Measurements from ENCODE around the gene ZBTB20.

ZBTB20 gene

GRCh38 chr3:114712728-114713492, 434.2 kb downstream of the ZBTB20 start:
- H3K27me3 Mint-ChIP-seq (ENCODE audit: low read depth), result no peaks in the 10 kb centered on the region
- no peaks in the 10 kb centered on the region for H3K4me1 Mint-ChIP-seq (ENCODE audit: low read depth)
- H3K4me3 Mint-ChIP-seq, result no peak overlapping the region
- no peaks in the 10 kb centered on the region for H3K9me3 Mint-ChIP-seq
- H3K27ac Mint-ChIP-seq, result no peak overlapping the region
- no peaks in the 10 kb centered on the region for H3K36me3 Mint-ChIP-seq (ENCODE audit: low read depth)

- no peaks in the 10 kb centered on the region for H3K4me1 Mint-ChIP-seq (ENCODE audit: low read depth)
These were observed 435.7 kb downstream of the ZBTB20 start for GRCh38 chr3:114711321-114711886.

GRCh38 chr3:114709102-114709501, 438.0 kb downstream of the ZBTB20 start:
- Mint-ChIP-seq H3K4me3 (no peak overlapping the region), H3K36me3 (ENCODE audit: low read depth) (no peaks in the 10 kb centered on the region), H3K9me3 (no peaks in the 10 kb centered on the region), H3K27me3 (ENCODE audit: low read depth) (no peaks in the 10 kb centered on the region), H3K4me1 (ENCODE audit: low read depth) (no peaks in the 10 kb centered on the region), H3K27ac (no peak overlapping the region)

More at GRCh38 chr3:114711321-114711886, 435.7 kb downstream of the ZBTB20 start:
- Mint-ChIP-seq H3K27me3 (ENCODE audit: low read depth) (no peaks in the 10 kb centered on the region), H3K9me3 (no peaks in the 10 kb centered on the region), H3K27ac (no peak overlapping the region), H3K36me3 (ENCODE audit: low read depth) (no peaks in the 10 kb centered on the region), H3K4me3 (no peak overlapping the region)

GRCh38 chr3:114707252-114707860, 439.7 kb downstream of the ZBTB20 start:
- Mint-ChIP-seq H3K27ac (no peak overlapping the region), H3K4me3 (no peak overlapping the region), H3K36me3 (ENCODE audit: low read depth) (no peaks in the 10 kb centered on the region), H3K4me1 (ENCODE audit: low read depth) (no peaks in the 10 kb centered on the region), H3K27me3 (ENCODE audit: low read depth) (no peaks in the 10 kb centered on the region), H3K9me3 (no peaks in the 10 kb centered on the region)

GRCh38 chr3:114706591-114707232, 440.4 kb downstream of the ZBTB20 start:
- Mint-ChIP-seq H3K4me3 (no peak overlapping the region), H3K4me1 (ENCODE audit: low read depth) (no peaks in the 10 kb centered on the region), H3K27ac (no peak overlapping the region), H3K9me3 (no peaks in the 10 kb centered on the region), H3K36me3 (ENCODE audit: low read depth) (no peaks in the 10 kb centered on the region), H3K27me3 (ENCODE audit: low read depth) (no peaks in the 10 kb centered on the region)

GRCh38 chr3:114700637-114701234, 446.4 kb downstream of the ZBTB20 start:
- Mint-ChIP-seq H3K36me3 (ENCODE audit: low read depth) (no peaks in the 10 kb centered on the region), H3K4me1 (ENCODE audit: low read depth) (no peaks in the 10 kb centered on the region), H3K27ac (no peak overlapping the region), H3K27me3 (ENCODE audit: low read depth) (no peaks in the 10 kb centered on the region), H3K4me3 (no peak overlapping the region), H3K9me3 (no peaks in the 10 kb centered on the region)

GRCh38 chr3:114698146-114699105, 448.7 kb downstream of the ZBTB20 start:
- no peaks in the 10 kb centered on the region for H3K4me1 Mint-ChIP-seq (ENCODE audit: low read depth)
- no peak overlapping the region for H3K27ac Mint-ChIP-seq
- H3K4me3 Mint-ChIP-seq, result no peak overlapping the region
- no peaks in the 10 kb centered on the region for H3K27me3 Mint-ChIP-seq (ENCODE audit: low read depth)
- no peaks in the 10 kb centered on the region for H3K36me3 Mint-ChIP-seq (ENCODE audit: low read depth)
- no peaks in the 10 kb centered on the region for H3K9me3 Mint-ChIP-seq

- Mint-ChIP-seq H3K9me3 (no peaks in the 10 kb centered on the region), H3K36me3 (ENCODE audit: low read depth) (no peaks in the 10 kb centered on the region), H3K4me3 (no peak overlapping the region), H3K27me3 (ENCODE audit: low read depth) (no peaks in the 10 kb centered on the region), H3K27ac (no peak overlapping the region), H3K4me1 (ENCODE audit: low read depth) (no peaks in the 10 kb centered on the region)
These were observed 449.7 kb downstream of the ZBTB20 start for GRCh38 chr3:114697401-114697800.

GRCh38 chr3:114694251-114694650, 452.8 kb downstream of the ZBTB20 start:
- Mint-ChIP-seq H3K27me3 (ENCODE audit: low read depth) (no peaks in the 10 kb centered on the region), H3K4me1 (ENCODE audit: low read depth) (peaks cover 4% of the 10 kb centered on the region), H3K9me3 (no peaks in the 10 kb centered on the region), H3K36me3 (ENCODE audit: low read depth) (no peaks in the 10 kb centered on the region), H3K27ac (no peak overlapping the region), H3K4me3 (no peak overlapping the region)

GRCh38 chr3:114691871-114692270, 455.2 kb downstream of the ZBTB20 start:
- no peaks in the 10 kb centered on the region for H3K27me3 Mint-ChIP-seq (ENCODE audit: low read depth)
- H3K36me3 Mint-ChIP-seq (ENCODE audit: low read depth), result no peaks in the 10 kb centered on the region
- H3K9me3 Mint-ChIP-seq, result no peaks in the 10 kb centered on the region
- no peak overlapping the region for H3K4me3 Mint-ChIP-seq
- H3K4me1 Mint-ChIP-seq (ENCODE audit: low read depth), result peaks cover 4% of the 10 kb centered on the region
- no peak overlapping the region for H3K27ac Mint-ChIP-seq

GRCh38 chr3:114690911-114691310, 456.2 kb downstream of the ZBTB20 start:
- Mint-ChIP-seq H3K36me3 (ENCODE audit: low read depth) (no peaks in the 10 kb centered on the region), H3K4me1 (ENCODE audit: low read depth) (peaks cover 8% of the 10 kb centered on the region), H3K9me3 (no peaks in the 10 kb centered on the region), H3K27ac (no peak overlapping the region), H3K4me3 (no peak overlapping the region), H3K27me3 (ENCODE audit: low read depth) (no peaks in the 10 kb centered on the region)

- no peaks in the 10 kb centered on the region for H3K27me3 Mint-ChIP-seq (ENCODE audit: low read depth)
- H3K27ac Mint-ChIP-seq, result no peak overlapping the region
- no peak overlapping the region for H3K4me3 Mint-ChIP-seq
- no peaks in the 10 kb centered on the region for H3K9me3 Mint-ChIP-seq
- no peaks in the 10 kb centered on the region for H3K36me3 Mint-ChIP-seq (ENCODE audit: low read depth)
- H3K4me1 Mint-ChIP-seq (ENCODE audit: low read depth), result peaks cover 8% of the 10 kb centered on the region
These were observed 459.9 kb downstream of the ZBTB20 start for GRCh38 chr3:114687151-114687550.

- no peak overlapping the region for H3K4me3 Mint-ChIP-seq
- peaks cover 4% of the 10 kb centered on the region for H3K4me1 Mint-ChIP-seq (ENCODE audit: low read depth)
- no peaks in the 10 kb centered on the region for H3K9me3 Mint-ChIP-seq
- no peak overlapping the region for H3K27ac Mint-ChIP-seq
- H3K27me3 Mint-ChIP-seq (ENCODE audit: low read depth), result no peaks in the 10 kb centered on the region
- no peaks in the 10 kb centered on the region for H3K36me3 Mint-ChIP-seq (ENCODE audit: low read depth)
These were observed 460.5 kb downstream of the ZBTB20 start for GRCh38 chr3:114686621-114687020.

- Mint-ChIP-seq H3K36me3 (ENCODE audit: low read depth) (no peaks in the 10 kb centered on the region), H3K4me1 (ENCODE audit: low read depth) (peaks cover 4% of the 10 kb centered on the region), H3K9me3 (peaks cover 5% of the 10 kb centered on the region), H3K4me3 (no peak overlapping the region), H3K27ac (no peak overlapping the region), H3K27me3 (ENCODE audit: low read depth) (no peaks in the 10 kb centered on the region)
These were observed 461.9 kb downstream of the ZBTB20 start for GRCh38 chr3:114685161-114685560.
